LNCaP clone FGC (cell line): ENCODE results near the gene SLC25A33.

ENCODE experiments used
- DNase-seq: peaks from one replicate; pipeline ENCODE4 v3.0.0-alpha.2; 2011; ENCODE audit warnings: low read depth
- H3K4me3 ChIP-seq: 2 replicates; pipeline ENCODE4 v1.5.1; 2011; ENCODE audit warnings: mild to moderate bottlenecking, low read depth, low read length, control low read depth
- CTCF ChIP-seq: IDR thresholded peaks from 2 replicates; pipeline ENCODE4 v1.5.1; 2012; ENCODE audit warnings: mild to moderate bottlenecking; ENCODE audit not compliant: control insufficient read depth, insufficient read depth; ENCODE audit errors: extremely low read depth

Gene SLC25A33

GRCh38 chr1:9597361-9598315, 58.4 kb downstream of the SLC25A33 start:
- no peak for DNase-seq
- no peak for TF ChIP-seq CTCF
- H3K4me3 ChIP-seq = no peak overlapping the region

- no peak for DNase-seq
- TF ChIP-seq CTCF = no peak
- no peak overlapping the region for H3K4me3 ChIP-seq
Observed at GRCh38 chr1:9598316-9598700, 59.0 kb downstream of the SLC25A33 start.

- TF ChIP-seq CTCF = no peak
- H3K4me3 ChIP-seq = no peak overlapping the region
- no peak for DNase-seq
Observed at GRCh38 chr1:9599741-9600140, 60.5 kb downstream of the SLC25A33 start.

GRCh38 chr1:9600861-9601834, 61.9 kb downstream of the SLC25A33 start:
- no peak for DNase-seq
- no peak for TF ChIP-seq CTCF
- no peak overlapping the region for H3K4me3 ChIP-seq

GRCh38 chr1:9601942-9602793, 62.9 kb downstream of the SLC25A33 start:
- no peak overlapping the region for H3K4me3 ChIP-seq
- no peak for TF ChIP-seq CTCF
- DNase-seq = no peak

- TF ChIP-seq CTCF = no peak
- no peak overlapping the region for H3K4me3 ChIP-seq
- no peak for DNase-seq
Observed at GRCh38 chr1:9602794-9603167, 63.5 kb downstream of the SLC25A33 start.
